Muscle of back (tissue), 13 donors: Measurements from ENCODE around the gene HCRTR1. TPM values are rescaled to one million over a fixed set of nuclear protein-coding genes. Genes with fewer than 3 reads are reported as not detected.
A peak's percentile ranks its signal among the peaks of the same experiment; 100 is the strongest.

ENCODE experiments used
- DNase-seq, 3 donors: peaks; one replicate each; pipeline versions ENCODE4 v3.0.0 to v3.0.0-alpha.2; 2013
- long read RNA-seq, 9 donors: transcript quantifications; one replicate each; lab custom pipeline, GENCODE V29; 2026
- polyA plus RNA-seq, 10 donors: library from polyadenylated mRNA; unstranded; fragments of 120-200 nt; gene quantifications; one replicate each; pipeline ENCODE4 v1.2.1, GENCODE V29; 2013; ENCODE audit not compliant: insufficient read length in 10 of 10

The HCRTR1 gene
- under 1 TPM in 9 of 10 donors, not detected in 1; 0.11 to 0.57 (median 0.21) TPM for polyA plus RNA-seq
- long read RNA-seq, donor 1: 0 reads
- long read RNA-seq, donor 2, partial matches to known transcripts: 7 of 22 reads
- long read RNA-seq, donor 2, other reads (novel, unspliced or antisense): 15 of 22 reads
- long read RNA-seq, donor 3: 0 reads
- long read RNA-seq, donor 4: 0 reads
- long read RNA-seq, donor 5: 0 reads
- long read RNA-seq, donor 6: 0 reads
- long read RNA-seq, donor 7: 0 reads
- long read RNA-seq, donor 8: 0 reads
- long read RNA-seq, donor 9: 0 reads

DNA sequence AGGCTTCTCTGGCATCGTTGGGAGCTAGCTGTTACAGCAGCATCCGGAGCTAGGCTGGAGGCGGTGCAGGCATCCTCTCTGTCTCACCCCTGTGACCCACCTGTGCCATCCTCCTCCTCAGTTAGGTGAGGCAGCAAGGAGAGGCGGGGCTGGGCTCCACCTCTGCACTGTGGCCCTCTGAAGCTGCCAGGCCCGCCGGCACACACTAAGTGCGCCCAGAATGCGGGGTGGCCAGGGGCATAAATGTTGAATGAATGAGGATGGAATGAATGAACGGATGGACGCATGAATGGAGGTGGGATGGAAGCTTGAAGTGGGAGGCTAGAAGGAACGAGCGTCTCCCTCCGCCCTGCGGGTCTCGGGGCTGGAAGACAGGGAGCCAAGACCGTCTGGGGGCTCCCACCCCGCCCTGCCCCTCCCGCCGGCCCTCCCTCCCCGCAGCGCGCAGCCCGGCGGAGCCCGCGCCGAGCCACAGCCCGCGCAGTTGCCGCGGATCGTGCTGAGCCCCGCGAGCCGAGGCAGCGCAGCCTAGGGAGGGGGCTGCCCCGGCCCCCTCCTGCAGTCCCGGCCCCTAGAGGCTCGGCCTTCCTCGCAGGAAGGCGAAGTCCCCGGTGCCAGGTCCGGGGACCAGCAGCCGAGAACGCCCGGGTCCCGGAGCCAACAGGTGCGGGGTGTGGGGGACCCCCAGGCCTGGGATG lies at the start of gene HCRTR1:
HCRTR1 (plus strand) TSS at position 472 of the 698 bp plus-strand sequence. CDS start 1,504 bp downstream, outside the sequence.
- no peak for DNase-seq

DNA sequence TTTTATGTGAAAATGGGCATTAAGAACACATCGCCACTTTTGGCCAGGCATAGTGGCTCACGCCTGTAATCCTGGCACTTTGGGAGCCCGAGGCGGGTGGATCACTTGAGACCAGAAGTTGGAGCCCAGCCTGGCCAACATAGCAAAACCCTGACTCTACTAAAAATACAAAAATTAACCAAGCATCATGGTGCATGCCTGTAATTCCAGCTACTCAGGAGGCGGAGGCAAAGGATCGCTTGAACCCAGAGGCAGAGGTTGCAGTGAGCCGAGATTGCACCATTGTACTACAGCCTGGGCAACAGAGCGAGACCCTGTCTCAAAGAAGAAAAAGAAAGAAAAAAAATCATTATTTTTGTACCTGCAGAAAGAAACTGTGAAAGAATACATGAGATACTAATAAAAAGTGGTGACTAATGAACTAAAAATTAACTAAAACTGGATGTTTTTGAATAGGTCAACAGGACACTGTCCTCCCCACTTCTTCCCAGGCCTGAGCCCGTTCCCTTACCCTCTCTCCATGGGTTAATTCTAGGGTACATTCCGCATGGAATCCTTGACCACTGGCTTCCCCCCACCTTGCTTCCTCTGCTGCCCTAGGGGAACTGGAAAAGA lies 49.4 kb upstream of the HCRTR1 start:
- no peak for DNase-seq

DNA sequence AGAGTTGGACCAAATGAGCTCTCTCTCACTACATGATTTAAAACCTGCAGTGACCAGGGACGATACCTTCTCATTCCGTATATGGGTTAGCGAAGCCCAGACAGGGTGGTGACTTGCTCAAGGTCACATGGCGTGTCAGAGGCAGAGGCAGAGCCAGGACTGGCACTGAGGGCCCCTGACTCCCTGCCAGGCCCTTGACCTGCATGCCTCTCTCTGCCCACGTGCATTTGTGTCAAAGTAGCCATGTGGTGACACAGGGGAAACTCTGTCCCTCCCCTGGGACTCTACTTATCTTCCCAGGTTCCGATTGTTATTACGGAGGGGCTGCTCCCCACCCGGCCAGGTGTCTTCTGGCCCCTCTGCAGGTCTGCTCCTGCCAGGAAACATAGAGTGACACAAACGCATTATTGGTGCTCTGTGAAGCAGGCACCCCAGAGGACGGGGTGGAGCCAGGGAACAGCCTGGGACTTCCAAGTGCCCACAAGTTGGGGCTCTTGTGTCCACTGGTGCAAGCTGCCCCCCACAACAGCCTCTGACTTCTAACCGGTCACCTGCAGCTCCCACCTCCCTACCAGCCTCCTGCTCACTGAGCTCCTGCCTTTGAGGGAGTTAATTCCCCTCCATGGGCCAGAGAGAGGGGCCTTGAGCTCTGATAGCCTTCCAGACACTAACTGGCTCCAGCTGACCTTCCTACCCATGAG lies 48.4 kb upstream of the HCRTR1 start:
- no peak for DNase-seq

DNA sequence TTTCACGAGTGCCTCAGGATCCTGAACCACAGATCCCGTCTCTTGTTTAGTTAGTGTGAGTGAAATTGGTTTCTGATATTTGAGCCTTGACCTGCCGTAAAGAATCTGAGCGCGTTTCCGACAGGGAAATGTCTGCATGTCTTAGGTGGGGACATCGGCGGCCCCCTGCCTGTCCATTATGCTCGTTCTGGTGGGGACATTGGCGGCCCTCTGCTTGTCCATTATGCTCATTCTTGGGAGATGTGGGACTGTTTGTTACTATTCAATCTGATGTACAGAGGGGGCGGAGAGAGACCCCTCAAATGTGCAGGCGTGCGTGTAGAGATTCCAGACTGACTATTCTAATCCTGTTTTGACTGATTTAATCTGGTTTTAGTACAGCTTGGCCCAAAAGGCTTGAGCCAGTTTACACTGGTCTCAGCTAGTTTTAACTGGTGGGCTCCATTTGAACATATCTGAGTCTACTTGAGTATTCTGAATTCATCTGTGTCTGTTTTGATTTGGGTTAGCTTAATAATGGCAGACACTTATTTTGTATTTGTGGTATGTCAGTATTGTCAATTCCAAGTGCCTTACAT lies 47.8 kb upstream of the HCRTR1 start:
- DNase-seq: no peak

DNA sequence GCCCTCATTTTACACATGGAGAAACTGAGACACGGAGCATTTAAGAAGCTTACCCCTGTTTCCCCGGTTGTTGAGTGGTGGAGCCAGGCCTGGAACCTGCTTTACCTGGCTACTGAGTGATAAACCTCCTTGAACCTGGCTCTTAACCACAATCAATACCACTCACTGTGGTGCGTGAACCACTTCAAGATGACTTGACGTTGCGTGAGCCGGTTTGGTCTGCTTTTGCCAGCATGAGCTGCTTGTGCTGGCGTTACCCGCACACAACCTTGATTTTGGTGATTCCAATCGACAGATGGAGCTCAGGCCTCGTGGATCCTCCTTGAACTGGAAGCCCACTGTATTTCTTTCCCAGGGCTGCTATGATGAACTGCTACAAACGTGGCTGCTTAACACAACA lies 47.3 kb upstream of the HCRTR1 start:
- no peak for DNase-seq

DNA sequence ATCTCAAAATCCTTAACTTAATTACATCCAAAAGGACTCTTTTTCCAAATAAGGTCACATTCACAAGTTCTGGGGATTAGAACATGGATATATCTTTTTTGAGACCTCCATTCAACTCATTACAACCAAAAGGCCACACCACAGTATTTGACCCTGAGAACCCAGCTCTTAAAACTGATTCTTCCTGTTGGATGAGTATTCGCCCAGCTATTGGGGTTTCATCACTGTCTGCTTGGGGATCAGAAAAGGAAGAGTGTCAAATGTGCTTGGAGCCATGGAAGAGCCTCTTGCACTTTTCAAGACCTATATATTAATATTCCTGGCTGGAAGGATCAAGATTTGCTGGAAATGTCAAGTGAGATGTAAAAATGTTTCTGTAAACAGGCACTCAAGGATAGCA lies 46.6 kb upstream of the HCRTR1 start:
- DNase-seq: no peak

DNA sequence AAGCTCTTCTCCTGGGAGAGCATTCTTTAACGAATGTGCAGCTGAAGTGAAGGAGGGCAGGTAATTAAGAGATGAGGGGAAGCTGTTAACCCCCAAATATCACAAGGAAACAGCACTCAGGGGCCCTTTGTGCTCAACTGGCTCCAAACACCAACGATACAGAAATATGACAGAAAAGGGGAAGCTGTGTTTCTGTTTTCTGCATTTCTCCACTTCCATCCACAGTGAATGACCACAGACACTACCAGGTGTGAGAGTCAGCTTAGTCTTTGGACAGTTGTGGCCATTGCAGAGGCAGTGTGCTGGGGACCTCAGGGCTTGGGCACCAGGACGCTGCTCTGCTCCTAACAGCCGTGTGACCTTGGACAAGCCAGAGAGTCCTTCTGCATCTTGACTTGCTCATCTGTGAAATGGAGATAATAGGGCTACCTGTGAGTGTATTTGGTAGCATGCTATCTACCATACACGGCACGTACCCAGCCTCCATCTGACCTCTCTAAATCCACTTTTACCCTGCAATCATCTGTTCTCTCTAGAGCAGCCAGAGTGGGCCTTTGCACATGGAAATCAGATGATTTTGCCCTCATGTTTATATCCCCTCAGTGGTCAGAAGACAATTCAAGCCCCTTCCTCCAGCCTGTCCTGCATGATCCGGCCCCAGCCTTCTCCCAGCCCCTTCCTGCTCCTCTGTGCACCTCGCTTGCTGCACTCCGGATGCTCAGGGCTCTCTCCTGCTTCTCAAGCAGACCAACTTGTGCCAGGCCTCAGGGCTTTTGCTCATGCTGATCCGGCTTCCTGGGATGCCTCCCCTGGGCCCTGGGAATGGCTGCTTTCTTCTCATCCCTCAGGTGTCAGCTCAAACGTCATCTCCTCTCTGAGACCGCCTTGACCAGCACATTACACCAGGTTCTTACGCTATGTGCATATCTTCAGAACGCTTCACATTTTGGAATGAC lies 45.9 kb upstream of the HCRTR1 start:
- DNase-seq: no peak

DNA sequence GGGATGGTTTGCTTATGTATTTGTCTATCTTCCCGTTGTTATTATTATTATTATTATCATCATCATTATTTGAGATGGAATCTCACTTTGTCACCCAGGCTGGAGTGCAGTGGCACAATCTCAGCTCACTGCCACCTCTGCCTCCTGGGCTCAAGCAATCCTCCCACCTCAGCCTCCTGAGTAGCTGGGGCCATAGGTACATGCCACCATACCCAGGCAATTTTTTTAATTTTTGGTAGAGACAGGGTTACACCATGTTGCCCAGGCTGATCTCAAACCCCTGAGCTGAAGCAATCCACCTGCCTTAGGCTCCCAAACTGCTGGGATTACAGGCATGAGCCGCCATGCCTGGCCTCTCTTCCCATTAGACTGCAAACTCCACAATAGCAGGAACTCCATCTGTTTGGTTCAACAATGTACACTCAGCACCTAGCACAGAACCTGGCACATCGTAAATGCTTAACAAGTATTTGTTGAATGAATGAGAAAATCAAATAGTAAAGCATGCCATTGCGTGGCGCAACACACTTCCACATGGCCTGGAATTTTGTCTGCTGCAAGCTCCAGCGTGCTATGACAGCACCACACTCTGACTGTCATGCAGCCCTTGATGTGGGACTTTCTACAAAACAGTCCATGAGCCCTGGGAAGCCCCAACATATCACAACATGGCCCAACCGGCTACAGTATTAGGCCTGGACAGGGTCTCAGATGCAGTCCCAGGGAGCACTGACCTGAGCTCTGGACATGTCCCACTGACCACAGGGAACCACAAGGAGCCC lies 45.0 kb upstream of the HCRTR1 start:
- no peak for DNase-seq

DNA sequence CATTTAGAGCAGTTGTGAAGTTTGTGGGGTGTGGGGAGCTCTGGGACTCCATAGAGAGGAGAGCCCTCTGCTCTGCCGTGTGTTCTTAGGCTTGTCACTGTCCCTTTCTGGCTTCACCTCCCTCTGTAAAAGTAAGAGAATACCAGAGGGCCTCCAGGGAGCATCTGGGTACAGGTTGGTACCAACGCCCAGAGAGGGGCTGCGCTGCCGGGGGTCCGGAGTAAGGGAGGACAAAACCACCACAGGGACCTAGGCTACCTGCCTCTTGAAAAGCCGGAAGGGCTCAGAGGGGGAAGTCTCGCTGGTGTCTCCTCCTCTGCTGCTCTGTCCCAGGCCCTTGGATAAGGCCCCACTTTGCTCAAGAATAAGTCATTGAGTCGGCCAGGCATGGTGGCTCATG lies 44.2 kb upstream of the HCRTR1 start:
- DNase-seq: no peak

DNA sequence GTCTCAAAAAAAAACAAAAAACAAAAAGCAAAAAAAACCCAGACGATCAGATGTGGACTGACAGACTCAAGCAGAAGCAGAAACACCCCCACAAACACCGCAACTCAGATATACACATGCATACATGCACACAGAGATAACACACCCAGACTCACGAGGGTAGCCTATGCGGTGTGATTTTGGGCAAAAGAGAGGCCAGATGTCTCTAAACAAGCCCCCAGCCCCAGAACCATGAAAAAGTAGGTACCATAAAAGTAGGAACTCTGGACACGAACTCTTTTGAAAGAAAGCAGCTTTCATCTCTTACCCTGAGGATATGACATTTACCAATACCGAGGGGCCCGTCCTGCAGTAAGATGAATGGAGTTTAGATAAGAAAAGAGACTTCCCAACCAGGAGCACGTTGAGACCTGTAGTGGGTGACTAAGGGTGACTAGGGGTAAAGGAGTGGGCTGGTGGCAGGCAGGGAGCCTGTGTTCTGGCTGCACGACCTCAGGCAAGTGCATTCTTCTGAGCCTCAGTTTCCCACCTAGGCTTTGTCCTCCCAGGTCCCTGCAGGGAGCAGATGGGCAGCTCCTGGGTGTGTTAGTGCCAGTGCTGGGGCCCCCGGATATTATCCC lies 42.6 kb upstream of the HCRTR1 start:
- DNase-seq: no peak

DNA sequence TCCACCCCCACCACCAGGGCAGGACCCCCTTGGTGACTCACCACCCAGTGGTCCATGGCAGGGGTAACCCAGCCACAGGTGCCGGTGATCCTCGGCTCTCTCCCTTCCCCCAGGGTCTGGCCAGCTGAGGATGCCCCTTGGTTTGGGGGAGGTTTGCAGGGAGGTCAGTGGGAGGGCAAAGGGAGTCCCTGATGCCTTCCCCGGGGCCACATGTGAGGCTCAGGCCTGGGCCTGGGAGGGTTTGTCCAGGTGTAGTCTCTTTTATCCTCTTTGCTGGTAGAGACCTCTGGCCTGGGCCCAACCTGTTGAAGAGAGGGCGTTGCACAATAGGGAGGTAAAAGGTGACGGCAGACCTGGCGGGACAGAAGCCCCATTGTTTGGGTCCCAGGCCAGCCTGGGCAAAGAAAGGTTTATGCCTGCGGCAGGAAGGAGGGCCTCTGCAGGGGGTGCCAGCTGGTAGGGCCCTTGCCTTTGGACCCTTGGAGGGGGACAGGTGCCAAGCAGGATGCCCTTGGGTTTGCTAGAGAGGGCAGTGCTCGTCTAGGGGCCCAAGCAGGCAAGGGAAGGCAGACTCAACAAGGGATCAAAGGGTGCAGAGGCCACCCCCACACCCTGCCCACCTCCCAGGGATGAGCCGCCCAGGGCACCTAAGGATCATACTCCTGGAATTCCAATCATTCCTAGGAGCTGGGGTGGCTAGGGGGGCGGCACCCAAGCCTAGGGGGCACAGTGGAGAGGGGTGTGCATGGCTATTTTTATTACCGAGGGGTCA lies 41.9 kb upstream of the HCRTR1 start:
- DNase-seq: no peak

DNA sequence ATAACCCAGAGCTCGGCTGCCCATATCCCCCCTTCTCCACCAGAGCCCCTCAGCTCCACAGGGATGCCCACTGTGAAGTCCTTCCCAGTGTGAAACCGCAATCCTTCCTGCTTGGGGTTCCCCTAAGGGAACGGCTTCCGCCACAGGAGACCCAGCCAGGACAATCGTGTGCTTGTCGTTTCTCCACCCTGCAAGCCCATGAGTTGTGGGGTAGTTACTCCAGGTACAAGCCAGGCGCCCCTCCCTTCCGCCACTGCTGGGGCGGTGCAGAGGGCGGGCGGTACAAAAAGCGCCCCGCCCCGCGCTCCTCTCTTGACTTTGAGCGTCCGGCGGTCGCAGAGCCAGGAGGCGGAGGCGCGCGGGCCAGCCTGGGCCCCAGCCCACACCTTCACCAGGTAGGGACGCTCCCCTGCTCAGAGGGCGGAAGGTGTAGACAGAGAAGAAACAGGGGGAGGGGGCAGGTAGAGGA lies 41.3 kb upstream of the HCRTR1 start, which contains the start of gene TINAGL1:
TINAGL1 (plus strand) TSS at position 315 of the 469 bp plus-strand sequence. CDS start 634 bp downstream, outside the sequence.
- DNase-seq: no peak

DNA sequence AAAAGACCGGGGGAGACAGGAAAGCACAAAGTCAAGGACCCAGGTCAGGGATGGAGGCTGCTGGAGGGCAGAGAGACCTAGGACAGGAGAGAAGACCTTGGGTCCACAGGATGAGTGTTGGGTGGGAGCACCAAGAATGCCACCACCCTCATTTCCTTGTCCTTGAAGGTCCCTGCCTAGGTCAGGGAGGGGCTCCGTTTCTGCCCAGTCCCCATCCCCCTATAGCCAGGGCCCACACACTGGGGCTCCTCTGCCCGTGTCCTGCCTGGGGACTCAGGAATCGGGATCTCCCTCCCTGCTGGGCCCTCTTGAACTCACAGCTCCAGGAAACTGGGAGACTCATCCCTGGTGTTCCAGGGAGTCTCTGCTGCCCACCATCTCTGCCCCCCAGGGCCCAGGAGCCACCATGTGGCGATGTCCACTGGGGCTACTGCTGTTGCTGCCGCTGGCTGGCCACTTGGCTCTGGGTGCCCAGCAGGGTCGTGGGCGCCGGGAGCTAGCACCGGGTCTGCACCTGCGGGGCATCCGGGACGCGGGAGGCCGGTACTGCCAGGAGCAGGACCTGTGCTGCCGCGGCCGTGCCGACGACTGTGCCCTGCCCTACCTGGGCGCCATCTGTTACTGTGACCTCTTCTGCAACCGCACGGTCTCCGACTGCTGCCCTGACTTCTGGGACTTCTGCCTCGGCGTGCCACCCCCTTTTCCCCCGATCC lies 40.6 kb upstream of the HCRTR1 start:
- no peak for DNase-seq

DNA sequence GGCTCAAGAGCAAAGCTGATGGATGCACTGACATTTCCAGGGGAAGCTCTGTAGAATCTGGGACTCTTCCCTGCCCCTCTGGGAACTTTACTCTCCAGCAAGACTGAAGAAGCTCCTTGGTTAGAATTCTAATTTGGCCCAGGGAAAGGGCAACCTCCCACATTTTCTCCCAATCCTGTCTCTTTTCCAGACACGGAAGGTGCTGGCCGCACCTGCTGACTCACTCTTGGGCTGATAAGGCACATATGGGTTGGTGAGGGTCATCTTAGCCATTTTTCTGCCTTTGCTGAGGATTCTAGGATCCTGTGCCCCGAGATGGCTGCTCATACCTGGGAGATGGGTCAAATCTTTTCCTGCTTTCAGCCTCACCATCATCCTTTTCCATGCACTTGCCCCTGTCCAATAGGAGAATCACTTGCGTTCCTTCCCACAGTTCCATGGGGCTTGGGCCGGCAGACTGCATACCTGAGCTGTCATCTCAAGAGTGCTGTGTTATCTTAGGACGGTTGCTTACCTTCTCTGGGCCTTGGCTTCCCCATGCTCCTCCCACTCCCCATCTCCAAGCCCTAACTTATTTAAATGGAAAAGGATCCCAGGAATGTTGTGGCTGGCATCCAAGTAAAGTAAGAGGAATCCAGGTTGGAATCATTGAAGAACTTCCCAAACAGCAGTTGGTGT lies 39.8 kb upstream of the HCRTR1 start:
- DNase-seq: no peak

DNA sequence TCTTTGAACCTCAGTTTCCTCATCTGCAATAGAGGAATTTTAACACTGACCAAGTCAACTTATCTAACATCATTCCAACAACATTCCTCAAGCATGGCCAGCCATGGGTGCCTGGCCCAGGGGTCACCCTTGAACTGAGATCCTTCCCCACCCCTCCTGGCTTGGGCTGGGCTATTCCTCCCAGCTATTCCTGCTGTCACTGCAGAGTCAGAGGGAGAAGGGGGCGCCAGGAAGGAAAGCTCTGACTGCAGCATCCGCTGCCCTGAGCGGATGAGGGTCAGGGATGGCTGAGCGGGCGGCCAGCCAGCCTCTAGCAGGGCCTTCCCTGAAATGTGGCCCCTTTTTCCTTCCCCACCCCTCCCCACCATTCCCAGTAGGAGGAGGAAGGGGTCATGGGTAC lies 38.1 kb upstream of the HCRTR1 start:
- peak in 1 of 3 donors; percentile 70 for DNase-seq

DNA sequence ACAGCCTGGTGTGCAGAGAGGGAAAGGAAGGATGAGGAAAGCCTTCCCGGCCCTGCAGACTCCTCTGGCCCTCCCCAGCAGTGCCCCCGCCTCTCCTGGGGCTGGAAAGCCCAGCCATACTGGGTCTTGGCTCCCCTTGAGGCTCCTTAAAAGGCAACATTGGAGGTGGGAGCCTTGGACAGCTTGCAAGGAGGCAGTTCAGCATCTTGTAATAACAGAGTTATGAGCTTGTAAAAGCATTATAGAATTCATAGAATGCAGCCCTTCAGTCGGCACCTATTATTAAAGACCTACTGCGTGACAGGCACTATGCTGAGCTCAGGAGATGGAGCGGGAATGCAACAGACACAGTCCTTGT lies 37.0 kb upstream of the HCRTR1 start:
- no peak for DNase-seq

DNA sequence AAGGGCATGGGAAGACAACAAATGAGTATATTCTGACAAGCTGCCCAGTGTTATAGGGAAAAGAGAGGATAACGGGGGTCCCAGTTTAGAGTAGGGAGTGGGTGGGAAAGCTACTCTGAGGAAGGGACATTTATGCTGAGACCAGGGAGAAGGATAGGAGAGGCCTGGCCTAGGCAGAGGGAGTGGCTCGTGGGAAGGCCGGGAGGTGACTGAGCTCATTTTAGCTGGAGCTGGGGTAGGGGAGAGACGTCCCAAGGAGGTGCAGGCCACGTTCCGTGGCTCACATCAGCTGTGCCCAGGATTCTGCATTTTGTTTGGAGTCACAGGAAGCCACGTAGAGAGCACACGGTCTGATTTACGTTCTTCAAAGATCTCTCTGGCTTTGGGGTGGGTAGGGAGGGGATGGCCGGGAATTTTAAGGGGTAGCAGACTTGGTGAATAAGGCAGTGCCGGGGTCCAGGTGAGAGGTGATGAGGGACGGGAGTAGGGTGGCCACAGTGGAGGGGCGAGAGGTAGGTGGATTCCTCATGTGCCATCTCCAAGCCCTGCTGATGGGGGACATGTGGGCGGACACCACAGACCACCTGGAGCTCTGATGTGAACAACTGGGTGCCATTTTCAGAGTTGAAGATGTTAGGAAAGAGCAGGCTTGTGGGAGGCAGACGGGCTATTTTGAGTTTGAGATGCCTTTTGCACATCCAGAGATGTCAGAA lies 36.4 kb upstream of the HCRTR1 start:
- DNase-seq: no peak
